Measurements from ENCODE around the gene SIDT2. TPM values are rescaled to one million over a fixed set of nuclear protein-coding genes. Genes with fewer than 3 reads are reported as not detected.

The SIDT2 gene
- total RNA-seq, 4 donors from 2014 or later = 42.6 to 130 (median 74.7) TPM

- peaks cover 31% of the 10 kb centered on the region for H3K36me3 ChIP-seq
- H3K4me1 ChIP-seq = peaks cover 36% of the 10 kb centered on the region
- no peaks in the 10 kb centered on the region for H3K27me3 ChIP-seq
- WGBS = 75% methylated on average over 11 of the region's 11 CpGs
- TF ChIP-seq EP300 (IDR thresholded peaks at IDR 0.05) (no peak), POLR2AphosphoS5 (IDR thresholded peaks at IDR 0.05) (no peak), CTCF (IDR thresholded peaks at IDR 0.05) (no peak), POLR2A (IDR thresholded peaks at IDR 0.05) (no peak)
- DNase-seq (ENCODE audit: low spot score in 2 of 2) = peak in 1 of 2 donors; percentile 57
- no peak overlapping the region for H3K27ac ChIP-seq
- no peaks in the 10 kb centered on the region for H3K9me3 ChIP-seq
- H3K4me3 ChIP-seq = no peak overlapping the region
Measured at GRCh38 chr11:117183724-117184349, 5.3 kb downstream of the SIDT2 start.

DNA sequence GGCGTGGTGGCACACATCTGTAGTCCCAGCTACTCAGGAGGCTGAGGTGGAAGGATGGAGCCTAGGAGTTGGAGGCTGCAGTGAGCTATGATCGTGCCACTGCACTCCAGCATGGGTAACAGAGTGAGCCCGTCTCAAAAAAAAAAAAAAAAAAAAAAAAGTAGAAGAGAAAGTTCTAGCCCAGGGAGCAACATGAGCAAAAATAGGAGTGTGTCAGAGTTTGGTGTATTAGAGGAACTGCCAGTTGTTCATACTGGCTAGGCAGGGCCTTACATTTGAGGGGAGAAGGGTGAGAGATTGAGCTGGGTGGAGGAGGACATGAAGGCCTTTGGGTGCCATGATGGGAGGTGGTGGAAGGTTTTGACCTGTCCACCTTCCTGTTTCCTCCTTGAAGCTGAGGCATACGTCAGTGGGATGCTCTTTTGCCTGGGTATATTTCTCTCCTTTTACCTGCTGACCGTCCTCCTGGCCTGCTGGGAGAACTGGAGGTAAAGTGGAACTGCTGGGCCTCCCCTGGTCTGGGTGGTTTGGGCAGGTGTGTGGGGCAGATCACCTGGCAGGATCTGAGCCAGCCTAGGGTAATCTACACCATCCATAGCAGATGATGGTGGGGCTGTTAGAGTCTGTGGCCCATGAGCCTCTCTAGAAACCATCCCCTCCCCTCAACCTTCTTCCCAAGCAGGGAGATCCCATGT is 7.3 kb downstream of the SIDT2 start:
- Histone ChIP-seq H3K27me3 (no peaks in the 10 kb centered on the region), H3K27ac (no peak overlapping the region), H3K36me3 (peaks cover 51% of the 10 kb centered on the region), H3K4me1 (peaks cover 25% of the 10 kb centered on the region), H3K4me3 (no peak overlapping the region), H3K9me3 (no peaks in the 10 kb centered on the region)
- TF ChIP-seq CTCF (IDR thresholded peaks at IDR 0.05) (no peak), EP300 (IDR thresholded peaks at IDR 0.05) (no peak), POLR2A (IDR thresholded peaks at IDR 0.05) (no peak), POLR2AphosphoS5 (IDR thresholded peaks at IDR 0.05) (no peak)
- 91% methylated on average over 5 of the region's 5 CpGs for WGBS
- DNase-seq (ENCODE audit: low spot score in 2 of 2) = peak in 1 of 2 donors; percentile 28

GRCh38 chr11:117186431-117186761 is 7.9 kb downstream of the SIDT2 start:
- Histone ChIP-seq H3K4me3 (no peak overlapping the region), H3K4me1 (peaks cover 20% of the 10 kb centered on the region), H3K9me3 (no peaks in the 10 kb centered on the region), H3K36me3 (peaks cover 56% of the 10 kb centered on the region), H3K27ac (no peak overlapping the region), H3K27me3 (no peaks in the 10 kb centered on the region)
- peak in 1 of 2 donors; percentile 59 for DNase-seq (ENCODE audit: low spot score in 2 of 2)
- TF ChIP-seq CTCF (IDR thresholded peaks at IDR 0.05) (no peak), POLR2AphosphoS5 (IDR thresholded peaks at IDR 0.05) (no peak), POLR2A (IDR thresholded peaks at IDR 0.05) (no peak), EP300 (IDR thresholded peaks at IDR 0.05) (no peak)
- 87% methylated on average over 3 of the region's 4 CpGs for WGBS

- H3K27ac ChIP-seq = no peak overlapping the region
- no peaks in the 10 kb centered on the region for H3K9me3 ChIP-seq
- H3K27me3 ChIP-seq = no peaks in the 10 kb centered on the region
- no peak overlapping the region for H3K4me3 ChIP-seq
- TF ChIP-seq POLR2A (IDR thresholded peaks at IDR 0.05) (no peak), CTCF (IDR thresholded peaks at IDR 0.05) (no peak), EP300 (IDR thresholded peaks at IDR 0.05) (no peak), POLR2AphosphoS5 (IDR thresholded peaks at IDR 0.05) (no peak)
- DNase-seq (ENCODE audit: low spot score in 2 of 2) = peak in 1 of 2 donors; percentile 48
- peaks cover 62% of the 10 kb centered on the region for H3K36me3 ChIP-seq
- H3K4me1 ChIP-seq = peaks cover 13% of the 10 kb centered on the region
- 80% methylated on average over 6 of the region's 6 CpGs for WGBS
Measured at GRCh38 chr11:117187007-117187406, 8.5 kb downstream of the SIDT2 start.

DNA sequence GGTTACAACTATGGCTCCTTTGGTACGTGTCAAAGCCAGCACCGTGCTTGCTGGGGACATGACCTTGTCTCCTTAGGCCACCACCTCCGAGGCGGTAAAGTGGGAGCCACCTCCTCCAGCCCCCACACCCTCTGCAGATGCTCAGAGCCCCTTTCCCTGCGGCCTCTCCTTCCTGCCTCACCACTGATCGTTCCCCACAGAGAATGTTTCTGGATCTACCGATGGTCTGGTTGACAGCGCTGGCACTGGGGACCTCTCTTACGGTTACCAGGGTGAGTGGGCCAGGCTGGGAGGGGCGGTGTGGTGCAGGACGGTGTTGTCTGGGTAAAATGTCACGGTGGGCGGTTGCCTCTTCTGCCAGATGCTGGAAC is 8.9 kb downstream of the SIDT2 start:
- Histone ChIP-seq H3K4me1 (peaks cover 15% of the 10 kb centered on the region), H3K36me3 (peaks cover 67% of the 10 kb centered on the region), H3K27ac (no peak overlapping the region), H3K4me3 (no peak overlapping the region), H3K27me3 (no peaks in the 10 kb centered on the region), H3K9me3 (no peaks in the 10 kb centered on the region)
- 88% methylated on average over 13 of the region's 13 CpGs for whole genome bisulfite sequencing
- no peak for DNase-seq (ENCODE audit: low spot score in 2 of 2)
- TF ChIP-seq POLR2A (IDR thresholded peaks at IDR 0.05) (no peak), POLR2AphosphoS5 (IDR thresholded peaks at IDR 0.05) (no peak), CTCF (IDR thresholded peaks at IDR 0.05) (no peak), EP300 (IDR thresholded peaks at IDR 0.05) (no peak)
